Measurements from ENCODE around the gene FAM193B. TPM values are rescaled to one million over a fixed set of nuclear protein-coding genes. Genes with fewer than 3 reads are reported as not detected.

Gene FAM193B
- total and polyA plus RNA-seq, 9 of the 15 experiments (the other 6 are each of a cell fraction or from before 2014, with no cell fraction given) = 4.4 to 76.4 (median 37.3) TPM

DNA sequence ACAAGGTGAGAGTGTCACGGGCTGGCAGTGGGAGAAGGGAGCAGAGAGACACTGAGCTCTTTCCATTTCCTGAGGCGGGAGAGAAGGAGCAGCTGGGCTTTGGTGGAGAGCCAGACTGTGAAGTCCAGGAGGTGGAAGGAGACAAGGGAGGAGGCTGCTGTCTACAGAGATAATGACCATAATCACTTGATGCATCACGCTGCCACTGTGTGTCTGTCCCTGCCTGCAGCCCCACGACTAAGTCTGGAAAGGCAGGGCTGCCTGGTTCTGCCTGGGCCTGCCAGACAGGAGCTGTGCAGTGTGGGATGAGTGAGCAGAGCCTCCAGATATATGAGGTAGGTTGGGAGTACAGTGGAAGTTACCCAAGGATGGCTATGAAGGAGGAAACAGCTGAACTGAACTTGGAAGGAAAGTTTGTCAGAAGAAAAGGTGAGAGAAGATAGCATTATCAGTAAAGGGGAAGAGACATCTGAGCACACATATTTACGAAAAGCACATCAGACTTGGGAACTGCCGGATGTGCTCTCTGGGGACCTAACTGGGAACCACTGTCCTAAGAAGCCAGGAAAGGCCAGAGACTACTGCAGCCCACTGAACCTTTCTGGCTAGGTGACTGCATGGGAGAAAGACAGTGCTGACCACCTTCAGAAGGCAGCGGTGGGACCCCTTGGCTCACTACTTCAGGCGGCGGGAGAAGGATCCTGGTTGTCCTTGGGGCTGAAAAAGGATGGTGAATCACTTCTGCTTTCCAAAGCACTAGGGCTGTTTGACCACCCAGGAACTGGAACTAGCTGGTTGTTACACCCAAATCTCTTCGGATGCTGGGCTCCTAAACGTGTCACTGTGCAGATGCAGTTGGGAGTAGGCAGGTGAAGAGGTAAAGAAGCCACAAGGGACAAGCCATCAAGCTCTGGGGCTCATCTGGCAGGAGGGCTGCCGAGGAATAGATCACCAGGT, 24.8 kb downstream of the FAM193B start (continued):
- TF ChIP-seq, protein P1, sequence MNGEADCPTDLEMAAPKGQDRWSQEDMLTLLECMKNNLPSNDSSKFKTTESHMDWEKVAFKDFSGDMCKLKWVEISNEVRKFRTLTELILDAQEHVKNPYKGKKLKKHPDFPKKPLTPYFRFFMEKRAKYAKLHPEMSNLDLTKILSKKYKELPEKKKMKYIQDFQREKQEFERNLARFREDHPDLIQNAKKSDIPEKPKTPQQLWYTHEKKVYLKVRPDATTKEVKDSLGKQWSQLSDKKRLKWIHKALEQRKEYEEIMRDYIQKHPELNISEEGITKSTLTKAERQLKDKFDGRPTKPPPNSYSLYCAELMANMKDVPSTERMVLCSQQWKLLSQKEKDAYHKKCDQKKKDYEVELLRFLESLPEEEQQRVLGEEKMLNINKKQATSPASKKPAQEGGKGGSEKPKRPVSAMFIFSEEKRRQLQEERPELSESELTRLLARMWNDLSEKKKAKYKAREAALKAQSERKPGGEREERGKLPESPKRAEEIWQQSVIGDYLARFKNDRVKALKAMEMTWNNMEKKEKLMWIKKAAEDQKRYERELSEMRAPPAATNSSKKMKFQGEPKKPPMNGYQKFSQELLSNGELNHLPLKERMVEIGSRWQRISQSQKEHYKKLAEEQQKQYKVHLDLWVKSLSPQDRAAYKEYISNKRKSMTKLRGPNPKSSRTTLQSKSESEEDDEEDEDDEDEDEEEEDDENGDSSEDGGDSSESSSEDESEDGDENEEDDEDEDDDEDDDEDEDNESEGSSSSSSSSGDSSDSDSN (IDR thresholded peaks at IDR 0.05; ENCODE audit: borderline replicate concordance in 1 of 2, low read depth in 2 of 2, low read length in 2 of 2) = peak in 1 of 2 experiments; percentile 75; a peak in 1 of 4 replicates
- TF ChIP-seq ZNF24 (IDR thresholded peaks at IDR 0.05) (no peak), ZNF165 (CRISPR knock-in tag; IDR thresholded peaks at IDR 0.05; ENCODE audit: borderline replicate concordance) (no peak), CREB1 (IDR thresholded peaks at IDR 0.05) (0 out of 2 replicates have a peak, but pooled peaks have one; percentile 44), CREB1 (CRISPR knock-in tag; IDR thresholded peaks at IDR 0.05) (no peak; the same call in 1 of the 2 replicates), RB1 (IDR thresholded peaks at IDR 0.05; ENCODE audit: low read depth) (no peak), NBN (IDR thresholded peaks at IDR 0.05; ENCODE audit: low read depth) (no peak), RBM17 (IDR thresholded peaks at IDR 0.05; ENCODE audit: borderline replicate concordance, low read depth, low read length) (no peak), FOXK2 (conservative IDR thresholded peaks at IDR 0.05 in 1 of 2, IDR thresholded peaks at IDR 0.05 in 1 of 2; ENCODE audit: low read depth in 2 of 2) (0 out of 4 replicates have a peak, but pooled peaks of 1 of the 2 experiments have one; percentile 29), TBL1XR1 (IDR thresholded peaks at IDR 0.05; ENCODE audit: low read length in 2 of 2) (peak; percentile 33 to 67; a peak in 3 of 4 replicates), RUNX1 (IDR thresholded peaks at IDR 0.05; ENCODE audit: low read depth) (no peak), ZNF764 (CRISPR knock-in tag; IDR thresholded peaks at IDR 0.05; ENCODE audit: low read depth) (no peak), CBFA2T3 (IDR thresholded peaks at IDR 0.05) (peak; percentile 96), ETV6 (IDR thresholded peaks at IDR 0.05; ENCODE audit: borderline replicate concordance in 1 of 2, low read depth in 2 of 2, low read length in 1 of 2) (no peak), ETV6 (CRISPR knock-in tag; IDR thresholded peaks at IDR 0.05; ENCODE audit: borderline replicate concordance) (no peak), KAT8 (IDR thresholded peaks at IDR 0.05; ENCODE audit: low read depth) (no peak), POLR2AphosphoS2 (IDR thresholded peaks at IDR 0.05; ENCODE audit: low read length) (no peak), SNIP1 (IDR thresholded peaks at IDR 0.05; ENCODE audit: low read depth) (no peak), FOSL1 (tag; conservative IDR thresholded peaks at IDR 0.05) (peak; percentile 46), ELF2 (CRISPR knock-in tag; IDR thresholded peaks at IDR 0.05) (no peak), BRD9 (IDR thresholded peaks at IDR 0.05; ENCODE audit: low read depth, partially characterized antibody) (peak; percentile 46), CBFB (CRISPR knock-in tag; IDR thresholded peaks at IDR 0.05) (no peak)
- TF ChIP-seq, protein P2, sequence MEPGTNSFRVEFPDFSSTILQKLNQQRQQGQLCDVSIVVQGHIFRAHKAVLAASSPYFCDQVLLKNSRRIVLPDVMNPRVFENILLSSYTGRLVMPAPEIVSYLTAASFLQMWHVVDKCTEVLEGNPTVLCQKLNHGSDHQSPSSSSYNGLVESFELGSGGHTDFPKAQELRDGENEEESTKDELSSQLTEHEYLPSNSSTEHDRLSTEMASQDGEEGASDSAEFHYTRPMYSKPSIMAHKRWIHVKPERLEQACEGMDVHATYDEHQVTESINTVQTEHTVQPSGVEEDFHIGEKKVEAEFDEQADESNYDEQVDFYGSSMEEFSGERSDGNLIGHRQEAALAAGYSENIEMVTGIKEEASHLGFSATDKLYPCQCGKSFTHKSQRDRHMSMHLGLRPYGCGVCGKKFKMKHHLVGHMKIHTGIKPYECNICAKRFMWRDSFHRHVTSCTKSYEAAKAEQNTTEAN (CRISPR knock-in tag; IDR thresholded peaks at IDR 0.05) = no peak
- TF ChIP-seq, protein P3, sequence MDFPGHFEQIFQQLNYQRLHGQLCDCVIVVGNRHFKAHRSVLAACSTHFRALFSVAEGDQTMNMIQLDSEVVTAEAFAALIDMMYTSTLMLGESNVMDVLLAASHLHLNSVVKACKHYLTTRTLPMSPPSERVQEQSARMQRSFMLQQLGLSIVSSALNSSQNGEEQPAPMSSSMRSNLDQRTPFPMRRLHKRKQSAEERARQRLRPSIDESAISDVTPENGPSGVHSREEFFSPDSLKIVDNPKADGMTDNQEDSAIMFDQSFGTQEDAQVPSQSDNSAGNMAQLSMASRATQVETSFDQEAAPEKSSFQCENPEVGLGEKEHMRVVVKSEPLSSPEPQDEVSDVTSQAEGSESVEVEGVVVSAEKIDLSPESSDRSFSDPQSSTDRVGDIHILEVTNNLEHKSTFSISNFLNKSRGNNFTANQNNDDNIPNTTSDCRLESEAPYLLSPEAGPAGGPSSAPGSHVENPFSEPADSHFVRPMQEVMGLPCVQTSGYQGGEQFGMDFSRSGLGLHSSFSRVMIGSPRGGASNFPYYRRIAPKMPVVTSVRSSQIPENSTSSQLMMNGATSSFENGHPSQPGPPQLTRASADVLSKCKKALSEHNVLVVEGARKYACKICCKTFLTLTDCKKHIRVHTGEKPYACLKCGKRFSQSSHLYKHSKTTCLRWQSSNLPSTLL (IDR thresholded peaks at IDR 0.05) = no peak

All from K562 (cell line).